ENCODE measurements around the gene RPS6KC1.

Gene RPS6KC1

DNA sequence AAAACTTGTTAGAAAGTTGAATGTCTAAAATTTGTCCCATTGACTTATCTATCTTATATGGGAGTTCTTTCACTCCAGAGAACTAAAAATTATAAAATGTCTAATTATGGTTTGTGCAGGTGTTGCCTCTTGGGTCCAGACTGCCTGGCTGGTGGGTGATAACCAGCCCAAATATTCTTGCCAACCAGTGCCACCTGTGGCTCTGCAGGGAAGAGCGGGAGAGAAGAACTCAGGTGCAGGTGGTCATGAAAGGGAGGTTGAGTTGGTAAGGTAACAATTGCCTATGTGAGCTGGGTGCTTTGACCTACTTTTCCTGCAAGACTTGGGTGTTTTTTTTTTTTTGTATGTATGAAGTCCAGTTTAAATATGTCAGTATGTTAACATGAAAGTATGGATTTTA is 10.2 kb downstream of the RPS6KC1 start:
- TF ChIP-seq PKNOX1 (IDR thresholded peaks at IDR 0.05) = no peak
- TF ChIP-seq ZNF384 (IDR thresholded peaks at IDR 0.05) = no peak
- no peak for TF ChIP-seq FOXK2 (IDR thresholded peaks at IDR 0.05)
- CTCF ChIA-PET = interaction anchor here (1.9 kb wide), 1 partner anchor 9 kb away, joined by 4 read pairs; no protein-coding TSS in a partner anchor
- POLR2A ChIA-PET = no interaction called here
- no peak for DNase-seq (ENCODE audit: extremely low spot score)

GRCh38 chr1:213065800-213066199 is 14.8 kb downstream of the RPS6KC1 start:
- ChIA-PET CTCF (no interaction called here), POLR2A (interaction anchor here (1.9 kb wide), 1 partner anchor 14 kb away, joined by 6 read pairs; the partner anchor contains the start of gene RPS6KC1)
- no peak for TF ChIP-seq FOXK2 (IDR thresholded peaks at IDR 0.05)
- no peak for TF ChIP-seq BHLHE40 (IDR thresholded peaks at IDR 0.05; ENCODE audit: borderline replicate concordance)
- no peak for TF ChIP-seq CTBP1 (IDR thresholded peaks at IDR 0.05; ENCODE audit: borderline replicate concordance)
- no peak for TF ChIP-seq FOXM1 (IDR thresholded peaks at IDR 0.05; ENCODE audit: borderline replicate concordance)
- no peak for TF ChIP-seq ARNT (IDR thresholded peaks at IDR 0.05)
- no peak for TF ChIP-seq NFRKB (IDR thresholded peaks at IDR 0.05)
- no peak for TF ChIP-seq HDGF (IDR thresholded peaks at IDR 0.05; ENCODE audit: borderline replicate concordance)
- TF ChIP-seq ZNF384 (IDR thresholded peaks at IDR 0.05) = no peak
- TF ChIP-seq SUZ12 (IDR thresholded peaks at IDR 0.05) = no peak
- no peak for TF ChIP-seq ELF4 (IDR thresholded peaks at IDR 0.05)
- no peak for TF ChIP-seq SP1 (IDR thresholded peaks at IDR 0.05)
- no peak for TF ChIP-seq LEF1 (IDR thresholded peaks at IDR 0.05; ENCODE audit: borderline replicate concordance)
- TF ChIP-seq FOXA1 (IDR thresholded peaks at IDR 0.05) = no peak
- TF ChIP-seq TARDBP (IDR thresholded peaks at IDR 0.05) = no peak
- no peak for DNase-seq (ENCODE audit: extremely low spot score)

DNA sequence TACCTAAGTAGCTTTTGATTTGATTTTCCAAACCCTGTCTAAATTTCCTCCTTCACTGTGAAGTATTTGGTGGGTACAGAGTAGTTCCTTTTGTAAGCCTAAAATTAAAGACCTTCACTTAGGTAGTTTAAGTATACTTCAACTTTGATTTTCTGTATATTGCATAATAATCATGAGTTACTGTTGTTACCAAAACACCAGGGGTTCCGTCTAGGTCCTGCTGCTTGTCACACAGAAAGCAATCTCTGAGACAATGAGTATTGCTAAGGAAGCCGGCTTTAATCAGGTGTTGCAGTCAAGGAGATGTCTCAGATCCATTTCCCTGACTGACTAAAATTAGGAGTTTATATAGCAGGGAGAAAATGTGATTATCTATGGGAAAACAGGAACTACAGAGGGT is 15.3 kb downstream of the RPS6KC1 start:
- CTCF ChIA-PET = no interaction called here
- no peak for DNase-seq (ENCODE audit: extremely low spot score)
- no peak for TF ChIP-seq HDGF (IDR thresholded peaks at IDR 0.05; ENCODE audit: borderline replicate concordance)
- TF ChIP-seq TARDBP (IDR thresholded peaks at IDR 0.05) = no peak
- TF ChIP-seq ZNF384 (IDR thresholded peaks at IDR 0.05) = no peak
- TF ChIP-seq FOXK2 (IDR thresholded peaks at IDR 0.05) = no peak
- no peak for TF ChIP-seq ELF4 (IDR thresholded peaks at IDR 0.05)
- TF ChIP-seq PKNOX1 (IDR thresholded peaks at IDR 0.05) = no peak
- no peak for TF ChIP-seq LEF1 (IDR thresholded peaks at IDR 0.05; ENCODE audit: borderline replicate concordance)
- no peak for TF ChIP-seq SUZ12 (IDR thresholded peaks at IDR 0.05)
- no peak for TF ChIP-seq L3MBTL2 (conservative IDR thresholded peaks at IDR 0.05)
- no peak for TF ChIP-seq NFRKB (IDR thresholded peaks at IDR 0.05)
- POLR2A ChIA-PET = interaction anchor here (1.9 kb wide), 1 partner anchor 15 kb away, joined by 6 read pairs; the partner anchor contains the start of gene RPS6KC1

DNA sequence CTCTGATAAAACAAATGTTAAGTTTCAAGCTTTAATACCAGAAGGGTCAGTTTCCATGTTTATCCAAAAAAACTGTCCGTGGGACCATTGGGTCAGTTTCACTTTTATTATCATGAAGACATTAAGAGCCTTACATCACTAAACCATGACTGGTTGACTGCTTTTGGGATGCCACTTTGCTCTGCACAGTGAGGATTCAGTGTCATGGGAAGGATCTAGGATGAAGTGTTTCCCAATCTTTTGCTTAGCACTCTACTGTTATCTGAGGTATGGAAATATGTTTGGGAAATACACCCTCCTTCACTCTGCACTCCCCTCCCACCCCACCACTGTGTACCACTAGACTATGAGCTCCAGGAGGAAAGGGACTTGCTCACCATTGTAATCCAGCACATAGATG is 16.3 kb downstream of the RPS6KC1 start:
- POLR2A ChIA-PET = interaction anchor here (1.9 kb wide), 1 partner anchor 16 kb away, joined by 6 read pairs; the partner anchor contains the start of gene RPS6KC1

GRCh38 chr1:213070406-213070805 is 19.4 kb downstream of the RPS6KC1 start:
- ChIA-PET CTCF (interaction anchor here (1.5 kb wide), 1 partner anchor 9 kb away, joined by 4 read pairs; no protein-coding TSS in a partner anchor), POLR2A (no interaction called here)
- no peak for DNase-seq (ENCODE audit: extremely low spot score)
- TF ChIP-seq L3MBTL2 (conservative IDR thresholded peaks at IDR 0.05) = no peak
- no peak for TF ChIP-seq FOXM1 (IDR thresholded peaks at IDR 0.05; ENCODE audit: borderline replicate concordance)
- no peak for TF ChIP-seq BHLHE40 (IDR thresholded peaks at IDR 0.05; ENCODE audit: borderline replicate concordance)

More for the DNA sequence above, 16.3 kb downstream of the RPS6KC1 start:
- TF ChIP-seq PKNOX1 (IDR thresholded peaks at IDR 0.05) (no peak), CTBP1 (IDR thresholded peaks at IDR 0.05; ENCODE audit: borderline replicate concordance) (no peak), FOXK2 (IDR thresholded peaks at IDR 0.05) (no peak), TARDBP (IDR thresholded peaks at IDR 0.05) (no peak)
- DNase-seq (ENCODE audit: extremely low spot score) = no peak
- CTCF ChIA-PET = interaction anchor here (0.6 kb wide), 1 partner anchor 252 kb away, joined by 6 read pairs; no protein-coding TSS in a partner anchor

DNA sequence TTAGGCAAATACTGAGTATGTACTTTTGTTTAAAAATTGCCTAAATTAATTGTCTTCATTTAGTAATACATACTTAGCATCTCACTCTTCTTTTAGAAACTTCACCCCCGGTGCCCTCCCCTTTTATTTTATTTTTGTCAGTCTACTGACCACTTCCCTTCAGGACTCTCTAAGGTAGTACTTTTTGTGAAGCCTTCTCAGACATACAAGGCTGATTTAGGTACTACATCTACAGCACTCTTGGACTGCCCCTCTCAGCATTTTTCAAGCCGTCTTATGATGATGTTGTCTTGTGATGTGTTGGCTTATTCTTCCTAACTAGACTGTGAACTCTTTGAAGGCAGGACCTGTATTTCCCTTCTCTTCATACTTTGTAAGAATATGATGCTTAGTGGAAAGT is 24.7 kb downstream of the RPS6KC1 start:
- CTCF ChIA-PET = no interaction called here
- no peak for DNase-seq (ENCODE audit: extremely low spot score)
- no peak for TF ChIP-seq NFRKB (IDR thresholded peaks at IDR 0.05)
- POLR2A ChIA-PET = no interaction called here

DNA sequence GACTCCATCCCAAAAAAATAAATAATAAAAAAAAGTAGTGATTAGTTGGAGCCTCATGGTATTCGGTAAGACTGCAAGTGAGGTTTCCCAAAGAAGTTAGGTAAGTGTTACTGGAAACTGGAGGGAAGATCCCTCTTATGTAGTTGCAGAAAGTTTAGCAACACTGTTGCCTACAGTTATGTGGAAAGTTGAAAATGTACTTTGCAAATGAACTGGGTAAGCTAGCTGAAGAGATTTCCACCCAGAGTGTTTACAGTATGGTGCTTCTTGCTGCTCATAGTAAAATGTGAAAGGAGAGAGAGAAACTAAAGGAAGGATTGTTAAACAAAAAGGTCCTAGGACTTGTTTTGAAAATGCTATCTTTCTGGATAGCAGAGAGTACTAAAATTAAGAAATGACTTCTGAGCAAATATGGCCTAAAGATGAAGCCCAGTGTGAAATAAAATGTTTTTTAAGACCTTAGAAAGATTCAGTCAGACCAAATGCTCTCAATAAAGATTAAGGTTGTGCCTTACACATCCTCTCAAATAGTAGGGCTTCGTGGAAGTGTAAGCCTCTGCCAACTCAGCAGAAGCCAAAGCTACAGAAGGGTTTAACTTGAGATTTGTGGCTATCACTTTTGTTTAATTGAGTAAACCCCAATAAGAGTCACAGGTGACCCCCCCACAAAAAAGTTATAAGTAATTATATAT is 31.5 kb downstream of the RPS6KC1 start:
- ChIA-PET CTCF (interaction anchor here (0.7 kb wide), 1 partner anchor 280 kb away, joined by 8 read pairs; no protein-coding TSS in a partner anchor), POLR2A (interaction anchor here (0.8 kb wide), 1 partner anchor 31 kb away, joined by 3 read pairs; the partner anchor contains the start of gene RPS6KC1)

More for the DNA sequence above, 31.5 kb downstream of the RPS6KC1 start:
- TF ChIP-seq ZNF384 (IDR thresholded peaks at IDR 0.05) (no peak), FOXM1 (IDR thresholded peaks at IDR 0.05; ENCODE audit: borderline replicate concordance) (no peak), FOXK2 (IDR thresholded peaks at IDR 0.05) (no peak), SUZ12 (IDR thresholded peaks at IDR 0.05) (no peak), CTBP1 (IDR thresholded peaks at IDR 0.05; ENCODE audit: borderline replicate concordance) (no peak), PKNOX1 (IDR thresholded peaks at IDR 0.05) (no peak), L3MBTL2 (conservative IDR thresholded peaks at IDR 0.05) (no peak), LEF1 (IDR thresholded peaks at IDR 0.05; ENCODE audit: borderline replicate concordance) (no peak), SP1 (IDR thresholded peaks at IDR 0.05) (no peak)
- DNase-seq (ENCODE audit: extremely low spot score) = no peak

Data from HEK293T (cell line).